ENCODE results near the gene THPO. TPM values are rescaled to one million over a fixed set of nuclear protein-coding genes. Genes with fewer than 3 reads are reported as not detected.

Gene THPO
- total RNA-seq, 1 donor from 2014 or later = 0.24 TPM

DNA sequence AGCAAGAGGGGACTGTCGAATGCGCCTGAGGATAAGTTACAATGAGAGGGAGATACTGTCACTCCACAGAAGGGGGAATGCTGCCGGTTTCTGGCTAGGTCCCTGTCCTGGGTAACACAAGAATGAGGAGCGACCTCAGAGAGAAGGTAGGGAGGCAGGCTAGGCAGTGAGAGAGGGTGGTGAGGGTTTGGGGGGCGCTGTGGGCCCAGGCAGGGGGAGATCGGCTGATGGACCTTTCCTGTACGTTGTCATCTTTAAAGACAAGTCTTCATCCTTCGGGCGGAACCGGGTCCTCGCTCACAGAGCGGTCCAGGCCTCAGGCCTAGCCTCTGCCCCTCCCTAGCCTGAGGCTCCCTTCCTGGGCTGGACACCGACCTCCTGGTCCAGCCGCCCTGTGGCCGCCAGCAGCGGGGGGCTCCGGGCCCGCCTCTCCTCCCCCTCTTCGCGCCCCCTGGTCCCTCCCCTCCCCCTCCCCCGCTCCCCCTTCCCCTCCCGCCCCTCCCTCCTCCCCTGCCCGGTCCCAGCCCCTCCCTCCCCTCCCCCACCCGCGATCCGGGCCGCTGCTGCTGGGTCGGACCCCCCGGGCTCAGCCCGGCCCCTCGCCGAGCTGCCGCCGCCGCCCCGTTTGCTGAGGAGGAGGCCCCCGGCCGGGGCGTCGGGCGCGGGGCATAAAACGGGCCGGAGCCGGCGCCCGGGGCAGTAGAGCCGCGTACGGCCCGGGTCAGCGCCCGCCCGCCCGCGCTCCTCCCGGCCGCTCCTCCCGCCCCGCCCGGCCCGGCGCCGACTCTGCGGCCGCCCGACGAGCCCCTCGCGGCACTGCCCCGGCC, 1.6 kb upstream of the THPO start, which contains the start of gene CHRD:
TSS of gene CHRD (plus strand) at position 697 of the 827 bp plus-strand sequence. CDS start 265 bp downstream, outside the sequence.
- H3K36me3 ChIP-seq = no peaks in the 10 kb centered on the region
- peak within 1 kb of the TSS; percentile 53 for H3K4me3 ChIP-seq
- peaks cover 28% of the 10 kb centered on the region for H3K27me3 ChIP-seq (ENCODE audit: low read depth)
- peaks cover 20% of the 10 kb centered on the region for H3K4me1 ChIP-seq
- intact Hi-C loops (cut with DNase I) = no loop called here
- H3K9me3 ChIP-seq = no peaks in the 10 kb centered on the region
- peak; percentile 3 to 4 for ATAC-seq
- TF ChIP-seq, protein P1, sequence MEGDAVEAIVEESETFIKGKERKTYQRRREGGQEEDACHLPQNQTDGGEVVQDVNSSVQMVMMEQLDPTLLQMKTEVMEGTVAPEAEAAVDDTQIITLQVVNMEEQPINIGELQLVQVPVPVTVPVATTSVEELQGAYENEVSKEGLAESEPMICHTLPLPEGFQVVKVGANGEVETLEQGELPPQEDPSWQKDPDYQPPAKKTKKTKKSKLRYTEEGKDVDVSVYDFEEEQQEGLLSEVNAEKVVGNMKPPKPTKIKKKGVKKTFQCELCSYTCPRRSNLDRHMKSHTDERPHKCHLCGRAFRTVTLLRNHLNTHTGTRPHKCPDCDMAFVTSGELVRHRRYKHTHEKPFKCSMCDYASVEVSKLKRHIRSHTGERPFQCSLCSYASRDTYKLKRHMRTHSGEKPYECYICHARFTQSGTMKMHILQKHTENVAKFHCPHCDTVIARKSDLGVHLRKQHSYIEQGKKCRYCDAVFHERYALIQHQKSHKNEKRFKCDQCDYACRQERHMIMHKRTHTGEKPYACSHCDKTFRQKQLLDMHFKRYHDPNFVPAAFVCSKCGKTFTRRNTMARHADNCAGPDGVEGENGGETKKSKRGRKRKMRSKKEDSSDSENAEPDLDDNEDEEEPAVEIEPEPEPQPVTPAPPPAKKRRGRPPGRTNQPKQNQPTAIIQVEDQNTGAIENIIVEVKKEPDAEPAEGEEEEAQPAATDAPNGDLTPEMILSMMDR (IDR thresholded peaks at IDR 0.05) = no peak
- peak within 1 kb of the TSS; percentile 39 for H3K27ac ChIP-seq
- no peak for DNase-seq

DNA sequence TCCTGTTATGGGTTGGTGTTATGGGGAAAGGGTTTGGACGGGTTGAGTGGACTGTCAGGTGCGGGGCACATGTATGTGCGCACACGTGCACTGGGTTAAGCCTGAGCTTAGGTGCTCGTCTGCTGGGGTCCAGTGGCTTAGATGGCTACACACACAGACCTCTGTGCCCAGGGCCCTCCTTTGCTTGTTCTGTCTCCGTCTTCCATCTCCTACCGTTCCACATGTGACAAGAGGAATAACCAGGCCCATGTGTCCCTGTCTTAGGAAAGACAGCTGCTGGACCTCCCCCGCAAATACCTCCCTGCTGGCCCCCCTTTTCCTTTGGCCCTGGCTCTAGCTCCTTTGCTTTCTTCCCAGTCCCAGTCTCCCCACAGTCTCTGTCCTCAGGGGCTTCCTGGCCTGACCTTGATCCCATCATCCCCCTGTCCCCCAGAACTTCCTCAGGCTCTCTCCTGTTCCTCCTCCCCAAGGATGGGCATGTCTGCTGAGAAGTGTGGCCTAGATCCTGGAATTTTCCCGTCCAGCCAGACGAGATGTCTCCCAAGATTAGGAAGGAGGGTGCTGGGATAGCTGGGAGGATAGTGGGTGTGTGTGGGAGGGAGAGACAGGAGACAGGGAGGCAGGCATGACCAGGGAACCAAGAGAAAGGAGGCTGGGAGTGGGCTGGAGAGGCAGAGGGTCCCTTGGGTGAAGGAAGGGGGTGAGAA, 797 bp upstream of the THPO start:
- Histone ChIP-seq H3K4me1 (peaks cover 20% of the 10 kb centered on the region), H3K4me3 (no peak overlapping the region), H3K9me3 (no peaks in the 10 kb centered on the region), H3K36me3 (no peaks in the 10 kb centered on the region), H3K27ac (peak overlapping the region; percentile 39), H3K27me3 (ENCODE audit: low read depth) (peaks cover 28% of the 10 kb centered on the region)
- ATAC-seq (no peak), DNase-seq (no peak)
- TF ChIP-seq, protein P1 (IDR thresholded peaks at IDR 0.05) = no peak
- intact Hi-C loops (cut with DNase I) = no loop called here

DNA sequence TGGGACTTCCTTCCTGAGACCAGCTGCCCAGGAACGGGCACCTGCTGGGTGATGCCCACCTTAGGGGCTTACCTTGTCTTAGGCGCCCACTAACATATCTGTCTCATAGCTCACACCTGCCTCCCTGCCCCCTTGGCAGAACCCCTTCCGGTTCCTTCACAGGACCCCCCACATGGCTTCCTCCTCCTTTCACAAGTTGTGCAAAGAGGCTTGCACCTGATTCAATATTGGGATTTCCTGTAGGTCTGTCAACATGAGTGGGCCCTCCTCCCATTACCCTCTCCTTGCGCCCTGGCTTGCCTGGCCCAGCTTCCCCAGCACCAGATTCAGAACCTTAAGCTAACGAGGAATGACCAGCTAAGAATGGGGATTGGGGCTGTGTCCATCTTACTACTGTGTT, 633 bp downstream of the THPO start:
- no peaks in the 10 kb centered on the region for H3K9me3 ChIP-seq
- no peak for DNase-seq
- H3K27ac ChIP-seq = no peak overlapping the region
- TF ChIP-seq, protein P1 (IDR thresholded peaks at IDR 0.05) = no peak
- no peak overlapping the region for H3K4me3 ChIP-seq
- H3K36me3 ChIP-seq = no peaks in the 10 kb centered on the region
- H3K4me1 ChIP-seq = peaks cover 20% of the 10 kb centered on the region
- ATAC-seq = no peak
- intact Hi-C loops (cut with DNase I) = no loop called here
- H3K27me3 ChIP-seq (ENCODE audit: low read depth) = peaks cover 28% of the 10 kb centered on the region

DNA sequence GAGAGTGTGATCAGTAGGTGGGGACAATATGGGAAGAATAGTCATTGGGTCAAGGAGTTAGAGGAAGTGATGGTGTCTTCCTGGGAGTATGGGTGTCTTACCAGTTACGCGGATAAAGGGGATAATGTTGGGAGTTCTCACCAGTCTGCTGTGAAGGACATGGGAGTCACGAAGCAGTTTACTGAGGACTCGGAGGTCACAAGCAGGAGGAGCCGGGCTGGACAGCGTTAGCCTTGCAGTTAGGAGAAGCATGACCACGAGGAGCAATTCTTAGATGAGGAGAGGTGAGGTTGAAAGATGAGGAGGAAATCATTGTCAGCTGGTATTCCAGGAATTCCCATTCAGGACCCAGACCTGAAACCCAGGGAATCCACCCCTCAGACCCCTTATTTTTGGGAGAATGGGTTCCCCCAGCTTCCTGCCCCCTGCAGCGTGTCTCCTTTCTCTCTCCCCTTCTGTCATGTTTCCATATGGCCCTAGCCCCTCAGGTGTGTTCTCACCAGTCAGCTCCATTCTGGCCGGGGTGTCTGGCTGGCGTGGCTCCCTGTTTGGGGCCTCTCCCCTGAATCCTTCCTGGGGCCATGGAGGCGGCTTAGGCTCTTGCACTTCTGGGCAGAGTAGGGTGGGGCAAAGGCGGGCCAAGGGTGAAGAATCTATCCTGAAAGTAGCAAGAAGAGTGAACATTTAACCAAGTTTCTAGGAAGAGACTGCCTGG, 2.1 kb downstream of the THPO start:
- no peak for DNase-seq

DNA sequence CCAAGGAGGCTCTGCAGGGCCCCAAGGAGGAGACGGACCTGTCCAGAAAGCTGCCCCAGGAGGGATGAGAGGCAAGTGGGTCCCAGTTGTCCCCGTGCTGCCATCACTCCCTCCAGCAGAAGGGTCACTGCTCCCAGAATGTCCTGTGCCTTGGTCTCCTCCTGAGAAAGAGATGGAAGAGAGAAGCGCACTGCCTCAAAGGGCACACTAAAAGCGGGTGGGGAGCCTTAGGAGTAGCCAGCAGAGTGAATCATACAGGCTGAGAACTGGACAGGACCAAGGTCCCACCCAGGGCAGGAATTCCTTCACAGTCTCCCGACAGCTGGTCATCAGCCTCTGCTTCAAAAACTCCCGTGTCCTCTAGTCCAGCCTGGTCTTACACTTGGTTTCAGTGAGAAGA, 4.6 kb downstream of the THPO start:
- DNase-seq = no peak
- no peaks in the 10 kb centered on the region for H3K9me3 ChIP-seq

More for the DNA sequence above, 2.1 kb downstream of the THPO start:
- no peak for ATAC-seq
- TF ChIP-seq, protein P1 (IDR thresholded peaks at IDR 0.05) = no peak
- H3K27ac ChIP-seq = no peak overlapping the region
- peaks cover 16% of the 10 kb centered on the region for H3K27me3 ChIP-seq (ENCODE audit: low read depth)
- H3K36me3 ChIP-seq = no peaks in the 10 kb centered on the region
- intact Hi-C loops (cut with DNase I) = no loop called here
- peaks cover 10% of the 10 kb centered on the region for H3K4me1 ChIP-seq
- no peaks in the 10 kb centered on the region for H3K9me3 ChIP-seq
- no peak overlapping the region for H3K4me3 ChIP-seq

More for the DNA sequence above, 4.6 kb downstream of the THPO start:
- TF ChIP-seq, protein P1 (IDR thresholded peaks at IDR 0.05) = no peak
- H3K4me3 ChIP-seq = no peak overlapping the region
- H3K27me3 ChIP-seq (ENCODE audit: low read depth) = peaks cover 5% of the 10 kb centered on the region
- intact Hi-C loops (cut with DNase I) = no loop called here
- ATAC-seq = no peak
- peaks cover 22% of the 10 kb centered on the region for H3K36me3 ChIP-seq
- no peak overlapping the region for H3K27ac ChIP-seq
- peaks cover 14% of the 10 kb centered on the region for H3K4me1 ChIP-seq
